Activated T-helper 17 cell treated with anti-CD3 and anti-CD28 coated beads, Interleukin-2, amount 50 U/mL, for 72 hours (primary cell): ENCODE data around the gene RAD54L. TPM values are rescaled to one million over a fixed set of nuclear protein-coding genes. Genes with fewer than 3 reads are reported as not detected.
A peak's percentile ranks its signal among the peaks of the same experiment; 100 is the strongest.

Experiments used
- ATAC-seq: fragments of 150-1000 bp; cut with Tn5 transposase; replicated peaks from 2 replicates; pipeline ENCODE4 v1.10.0; 2021; ENCODE audit warnings: mild to moderate bottlenecking, moderate library complexity
- H3K27ac Mint-ChIP-seq: one replicate; pipeline ENCODE4 v1.8.0; 2022; ENCODE audit warnings: mixed read lengths
- H3K27me3 Mint-ChIP-seq: one replicate; pipeline ENCODE4 v1.8.0; 2022; ENCODE audit warnings: mixed read lengths
- H3K36me3 Mint-ChIP-seq: one replicate; pipeline ENCODE4 v1.8.0; 2022; ENCODE audit warnings: low read depth, mild to moderate bottlenecking, mixed read lengths
- H3K4me1 Mint-ChIP-seq: one replicate; pipeline ENCODE4 v1.8.0; 2022; ENCODE audit warnings: mixed read lengths
- H3K4me3 Mint-ChIP-seq: one replicate; pipeline ENCODE4 v1.8.0; 2022; ENCODE audit warnings: mild to moderate bottlenecking, mixed read lengths
- H3K9me3 Mint-ChIP-seq: one replicate; pipeline ENCODE4 v1.8.0; 2022; ENCODE audit warnings: mixed read lengths
- total RNA-seq, 2 donors: library from RNA; stranded (reverse); gene quantifications; one replicate each; pipeline ENCODE4 v1.2.3, GENCODE V29; 2022

The RAD54L gene
- total RNA-seq, 2 donors from 2014 or later, result 50.8 to 56.5 TPM

GRCh38 chr1:46285730-46286477 is 38.3 kb downstream of the RAD54L start:
- Mint-ChIP-seq H3K27me3 (no peaks in the 10 kb centered on the region), H3K27ac (no peak overlapping the region), H3K4me3 (no peak overlapping the region), H3K36me3 (peaks cover 69% of the 10 kb centered on the region), H3K9me3 (no peaks in the 10 kb centered on the region), H3K4me1 (peaks cover 5% of the 10 kb centered on the region)
- peak; percentile 43 for ATAC-seq

GRCh38 chr1:46288485-46289133 is 41.0 kb downstream of the RAD54L start:
- Mint-ChIP-seq H3K9me3 (no peaks in the 10 kb centered on the region), H3K36me3 (peaks cover 58% of the 10 kb centered on the region), H3K4me1 (peaks cover 5% of the 10 kb centered on the region), H3K27ac (peak overlapping the region; percentile 60), H3K4me3 (no peak overlapping the region), H3K27me3 (no peaks in the 10 kb centered on the region)
- no peak for ATAC-seq

- no peak overlapping the region for H3K4me3 Mint-ChIP-seq
- no peaks in the 10 kb centered on the region for H3K27me3 Mint-ChIP-seq
- peaks cover 5% of the 10 kb centered on the region for H3K4me1 Mint-ChIP-seq
- H3K9me3 Mint-ChIP-seq, result no peaks in the 10 kb centered on the region
- no peak for ATAC-seq
- H3K27ac Mint-ChIP-seq, result peak overlapping the region; percentile 28
- peaks cover 53% of the 10 kb centered on the region for H3K36me3 Mint-ChIP-seq
Observed at GRCh38 chr1:46289134-46289494, 41.6 kb downstream of the RAD54L start.

GRCh38 chr1:46289976-46290375 is 42.4 kb downstream of the RAD54L start:
- peaks cover 5% of the 10 kb centered on the region for H3K4me1 Mint-ChIP-seq

GRCh38 chr1:46295306-46295705 is 47.7 kb downstream of the RAD54L start:
- H3K4me3 Mint-ChIP-seq, result no peak overlapping the region

More at GRCh38 chr1:46289976-46290375, 42.4 kb downstream of the RAD54L start:
- peaks cover 50% of the 10 kb centered on the region for H3K36me3 Mint-ChIP-seq
- H3K4me3 Mint-ChIP-seq, result no peak overlapping the region
- H3K27me3 Mint-ChIP-seq, result no peaks in the 10 kb centered on the region
- ATAC-seq, result no peak
- peak overlapping the region; percentile 28 for H3K27ac Mint-ChIP-seq
- H3K9me3 Mint-ChIP-seq, result no peaks in the 10 kb centered on the region

GRCh38 chr1:46298387-46298786 is 50.8 kb downstream of the RAD54L start:
- H3K9me3 Mint-ChIP-seq, result no peaks in the 10 kb centered on the region
- H3K4me3 Mint-ChIP-seq, result no peak overlapping the region
- H3K36me3 Mint-ChIP-seq, result peaks cover 68% of the 10 kb centered on the region
- H3K27ac Mint-ChIP-seq, result no peak overlapping the region
- no peak for ATAC-seq
- no peaks in the 10 kb centered on the region for H3K27me3 Mint-ChIP-seq
- H3K4me1 Mint-ChIP-seq, result peaks cover 14% of the 10 kb centered on the region

More at GRCh38 chr1:46295306-46295705, 47.7 kb downstream of the RAD54L start:
- Mint-ChIP-seq H3K27ac (no peak overlapping the region), H3K9me3 (no peaks in the 10 kb centered on the region), H3K27me3 (no peaks in the 10 kb centered on the region), H3K36me3 (peaks cover 61% of the 10 kb centered on the region), H3K4me1 (peaks cover 1% of the 10 kb centered on the region)
- ATAC-seq, result no peak

- H3K27me3 Mint-ChIP-seq, result no peaks in the 10 kb centered on the region
- H3K36me3 Mint-ChIP-seq, result peaks cover 76% of the 10 kb centered on the region
- no peak for ATAC-seq
- H3K27ac Mint-ChIP-seq, result peak overlapping the region; percentile 99
- H3K4me3 Mint-ChIP-seq, result peak overlapping the region; percentile 98
- peaks cover 17% of the 10 kb centered on the region for H3K4me1 Mint-ChIP-seq
- H3K9me3 Mint-ChIP-seq, result no peaks in the 10 kb centered on the region
Observed at GRCh38 chr1:46300673-46301405, 53.3 kb downstream of the RAD54L start.

- H3K36me3 Mint-ChIP-seq, result peaks cover 76% of the 10 kb centered on the region
- peak overlapping the region; percentile 99 for H3K27ac Mint-ChIP-seq
- no peaks in the 10 kb centered on the region for H3K27me3 Mint-ChIP-seq
- peak overlapping the region; percentile 98 for H3K4me3 Mint-ChIP-seq
- H3K4me1 Mint-ChIP-seq, result peaks cover 17% of the 10 kb centered on the region
- H3K9me3 Mint-ChIP-seq, result no peaks in the 10 kb centered on the region
- no peak for ATAC-seq
Observed at GRCh38 chr1:46301406-46301807, 53.8 kb downstream of the RAD54L start.

- peaks cover 76% of the 10 kb centered on the region for H3K36me3 Mint-ChIP-seq
- ATAC-seq, result peak; percentile 44
- H3K4me3 Mint-ChIP-seq, result peak overlapping the region; percentile 98
- H3K4me1 Mint-ChIP-seq, result peaks cover 17% of the 10 kb centered on the region
- H3K27ac Mint-ChIP-seq, result peak overlapping the region; percentile 99
- H3K27me3 Mint-ChIP-seq, result no peaks in the 10 kb centered on the region
- H3K9me3 Mint-ChIP-seq, result no peaks in the 10 kb centered on the region
Observed at GRCh38 chr1:46301808-46302640, 54.5 kb downstream of the RAD54L start.

GRCh38 chr1:46302641-46303037 is 55.1 kb downstream of the RAD54L start:
- H3K27ac Mint-ChIP-seq, result peak overlapping the region; percentile 99
- H3K36me3 Mint-ChIP-seq, result peaks cover 76% of the 10 kb centered on the region
- H3K4me3 Mint-ChIP-seq, result peak overlapping the region; percentile 98
- H3K9me3 Mint-ChIP-seq, result no peaks in the 10 kb centered on the region
- H3K4me1 Mint-ChIP-seq, result peaks cover 22% of the 10 kb centered on the region
- no peaks in the 10 kb centered on the region for H3K27me3 Mint-ChIP-seq
- peak; percentile 12 for ATAC-seq

GRCh38 chr1:46303038-46303871 is 55.7 kb downstream of the RAD54L start, which contains the start of the genes LRRC41 and UQCRH:
Gene LRRC41, minus strand, starts transcription at chr1:46303616. Its CDS starts 294 bp downstream, at chr1:46303322.
Gene UQCRH, plus strand, starts transcription at chr1:46303698. Its CDS starts 69 bp downstream, at chr1:46303767.
- peak within 1 kb of the TSS; percentile 99 for H3K27ac Mint-ChIP-seq
- H3K4me1 Mint-ChIP-seq, result peaks cover 28% of the 10 kb centered on the region
- no peaks in the 10 kb centered on the region for H3K9me3 Mint-ChIP-seq
- H3K36me3 Mint-ChIP-seq, result peaks cover 76% of the 10 kb centered on the region
- peak within 1 kb of the TSS; percentile 98 for H3K4me3 Mint-ChIP-seq
- H3K27me3 Mint-ChIP-seq, result no peaks in the 10 kb centered on the region
- peak; percentile 89 for ATAC-seq

- Mint-ChIP-seq H3K36me3 (peaks cover 77% of the 10 kb centered on the region), H3K9me3 (no peaks in the 10 kb centered on the region), H3K27ac (peak overlapping the region; percentile 99), H3K4me1 (peaks cover 34% of the 10 kb centered on the region), H3K4me3 (peak overlapping the region; percentile 98), H3K27me3 (no peaks in the 10 kb centered on the region)
- no peak for ATAC-seq
Observed at GRCh38 chr1:46303872-46304326, 56.3 kb downstream of the RAD54L start.

GRCh38 chr1:46306159-46306530 is 58.6 kb downstream of the RAD54L start:
- Mint-ChIP-seq H3K36me3 (peaks cover 90% of the 10 kb centered on the region), H3K27ac (no peak overlapping the region), H3K4me1 (peaks cover 25% of the 10 kb centered on the region), H3K27me3 (no peaks in the 10 kb centered on the region), H3K4me3 (peak overlapping the region; percentile 48), H3K9me3 (no peaks in the 10 kb centered on the region)
- no peak for ATAC-seq
